Measurements from ENCODE around the gene SPIN2B.

The SPIN2B gene

DNA sequence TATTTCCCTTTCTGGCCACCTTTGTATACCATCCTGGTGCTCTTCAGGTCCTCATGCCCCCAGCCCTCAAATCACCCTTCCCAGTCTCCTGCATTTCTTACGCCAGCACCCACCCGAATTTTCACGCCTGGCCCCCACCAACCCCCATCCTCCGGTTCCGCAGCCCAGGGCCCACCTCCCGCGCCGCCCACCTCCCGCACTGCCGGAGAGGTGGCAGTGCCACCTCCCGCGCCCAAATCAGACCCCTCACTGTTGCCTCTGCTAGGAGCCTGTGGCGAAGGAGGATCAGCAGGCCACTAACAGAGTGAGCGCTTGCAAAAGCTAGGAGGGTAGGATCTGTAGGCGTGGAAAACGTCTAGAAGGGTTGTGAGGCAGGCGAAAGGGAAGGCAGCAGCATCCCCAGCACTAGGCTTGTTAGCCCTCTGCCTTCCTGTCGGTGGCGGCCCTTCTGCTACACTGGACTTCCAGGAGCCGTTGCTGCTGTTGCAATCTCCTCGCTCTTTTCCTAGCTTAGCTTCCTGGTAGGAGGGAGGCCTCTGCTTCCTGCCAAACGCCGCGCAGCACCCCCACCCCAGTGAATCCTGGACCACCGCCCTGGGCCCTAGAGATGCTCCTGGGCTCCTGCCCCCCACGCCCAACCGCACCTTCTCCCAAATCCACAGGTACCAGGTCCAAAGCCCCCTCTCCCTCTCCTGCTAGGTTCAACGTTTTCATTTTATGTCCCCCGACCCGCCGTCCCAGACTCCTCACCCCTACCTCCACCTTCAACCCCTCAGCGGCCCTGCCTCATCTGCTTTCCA, 51.0 kb downstream of the SPIN2B start:
- no peak for DNase-seq

All from stimulated activated CD4-positive, alpha-beta T cell treated with anti-CD3 and anti-CD28 coated beads, Interleukin-4, amount 100 ng/mL, for 1 hour (primary cell).